ENCODE measurements around the gene NOTCH3. TPM values are rescaled to one million over a fixed set of nuclear protein-coding genes. Genes with fewer than 3 reads are reported as not detected.

The NOTCH3 gene
- total RNA-seq, 1 experiment from 2014 or later = 39.4 TPM

- Histone ChIP-seq H3K4me1 (ENCODE audit: control insufficient read depth in 1 of 2, insufficient read depth in 2 of 2, low read length in 2 of 2) (peaks cover 14 to 15% of the 10 kb centered on the region in 2 experiments), H2AFZ (ENCODE audit: low read depth, low read length, poor library complexity, severe bottlenecking) (no peak overlapping the region), H3K9ac (ENCODE audit: low read length) (no peak overlapping the region), H3K79me2 (ENCODE audit: insufficient read depth, low read length) (no peaks in the 10 kb centered on the region), H3K4me2 (ENCODE audit: low read length) (no peak overlapping the region), H3K9me2 (ENCODE audit: insufficient read depth) (no peaks in the 10 kb centered on the region), H3K4me3 (replicated peaks in 1 of 2; ENCODE audit: low read depth in 1 of 2, low read length in 2 of 2) (no peak overlapping the region), H3K27ac (ENCODE audit: low read depth, low read length) (no peak overlapping the region), H4K20me1 (ENCODE audit: insufficient read depth) (no peaks in the 10 kb centered on the region), H3K36me3 (ENCODE audit: control insufficient read depth in 1 of 2, insufficient read depth in 2 of 2, low read length in 2 of 2) (peaks cover 0 to 3% of the 10 kb centered on the region in 2 experiments; a peak in 1 of 4 replicates), H3K27me3 (ENCODE audit: insufficient read depth, low read length) (no peaks in the 10 kb centered on the region), H3K9me3 (ENCODE audit: control insufficient read depth in 1 of 2, insufficient read depth in 1 of 2, low read depth in 1 of 2, low read length in 2 of 2) (no peaks in the 10 kb centered on the region)
- no TSS peak for BruUV-seq (replicated peaks)
- ChIA-PET RAD21 (ENCODE audit: low non-redundant PET in 1 of 2, low total read pairs in 2 of 2, uncharacterized antibody in 2 of 2, unreplicated experiment in 2 of 2) (no interaction called here), CTCF (no interaction called here), POLR2A (no interaction called here)
- DNase-seq (ENCODE audit: low read depth, low spot score) (no peak), ATAC-seq (no peak)
- no peak for TF ChIP-seq ATF3 (IDR thresholded peaks at IDR 0.05)
- intact Hi-C loops (cut with micrococcal nuclease) = no loop called here
These were observed 44.0 kb upstream of the NOTCH3 start for GRCh38 chr19:15244808-15245207.

- Histone ChIP-seq H3K27ac (ENCODE audit: low read depth, low read length) (no peak overlapping the region), H3K27me3 (ENCODE audit: insufficient read depth, low read length) (no peaks in the 10 kb centered on the region), H4K20me1 (ENCODE audit: insufficient read depth) (no peaks in the 10 kb centered on the region), H3K9ac (ENCODE audit: low read length) (no peak overlapping the region), H3K4me1 (ENCODE audit: control insufficient read depth in 1 of 2, insufficient read depth in 2 of 2, low read length in 2 of 2) (peaks cover 9 to 10% of the 10 kb centered on the region in 2 experiments), H3K79me2 (ENCODE audit: insufficient read depth, low read length) (no peaks in the 10 kb centered on the region), H3K9me3 (ENCODE audit: control insufficient read depth in 1 of 2, insufficient read depth in 1 of 2, low read depth in 1 of 2, low read length in 2 of 2) (no peaks in the 10 kb centered on the region), H3K9me2 (ENCODE audit: insufficient read depth) (no peaks in the 10 kb centered on the region), H3K36me3 (ENCODE audit: control insufficient read depth in 1 of 2, insufficient read depth in 2 of 2, low read length in 2 of 2) (peaks cover 0 to 3% of the 10 kb centered on the region in 2 experiments; a peak in 1 of 4 replicates), H2AFZ (ENCODE audit: low read depth, low read length, poor library complexity, severe bottlenecking) (no peak overlapping the region), H3K4me3 (replicated peaks in 1 of 2; ENCODE audit: low read depth in 1 of 2, low read length in 2 of 2) (no peak overlapping the region), H3K4me2 (ENCODE audit: low read length) (no peak overlapping the region)
- RAD21 ChIA-PET (ENCODE audit: low non-redundant PET in 1 of 2, low total read pairs in 2 of 2, uncharacterized antibody in 2 of 2, unreplicated experiment in 2 of 2) = no interaction called here
- intact Hi-C loops (cut with micrococcal nuclease) = no loop called here
- no TSS peak for BruUV-seq (replicated peaks)
- POLR2A ChIA-PET = no interaction called here
- no peak for ATAC-seq
- CTCF ChIA-PET = no interaction called here
- no peak for DNase-seq (ENCODE audit: low read depth, low spot score)
- TF ChIP-seq REST (IDR thresholded peaks at IDR 0.05; ENCODE audit: low read depth) = no peak
- TF ChIP-seq SRF (IDR thresholded peaks at IDR 0.05; ENCODE audit: low read depth) = no peak
- TF ChIP-seq EZH2phosphoT487 (IDR thresholded peaks at IDR 0.05; ENCODE audit: borderline replicate concordance) = no peak
- TF ChIP-seq POLR2AphosphoS5 (IDR thresholded peaks at IDR 0.05; ENCODE audit: low read depth, low read length) = no peak
- no peak for TF ChIP-seq ELF1 (IDR thresholded peaks at IDR 0.05; ENCODE audit: borderline replicate concordance, low read depth)
- no peak for TF ChIP-seq ZBTB33 (IDR thresholded peaks at IDR 0.05; ENCODE audit: extremely low read depth, insufficient replicate concordance, low read length)
- TF ChIP-seq JUND (IDR thresholded peaks at IDR 0.05) = no peak
- no peak for TF ChIP-seq CBX3 (IDR thresholded peaks at IDR 0.05; ENCODE audit: low read depth)
- no peak for TF ChIP-seq YY1 (IDR thresholded peaks at IDR 0.05; ENCODE audit: extremely low read depth, insufficient replicate concordance, low read depth, low read length)
- TF ChIP-seq RAD21 (IDR thresholded peaks at IDR 0.05; ENCODE audit: low read depth) = no peak
- no peak for TF ChIP-seq ZNF274 (IDR thresholded peaks at IDR 0.05; ENCODE audit: low read depth, low read length)
- no peak for TF ChIP-seq MAX (IDR thresholded peaks at IDR 0.05)
These were observed 43.5 kb upstream of the NOTCH3 start for GRCh38 chr19:15244106-15244803.
